Measurements from ENCODE around the gene CPSF7. TPM values are rescaled to one million over a fixed set of nuclear protein-coding genes. Genes with fewer than 3 reads are reported as not detected.

The CPSF7 gene
- total RNA-seq, 1 experiment from 2014 or later = 51.1 TPM

- no peaks in the 10 kb centered on the region for H3K9me2 ChIP-seq (replicated peaks; ENCODE audit: low read length)
- H3K36me3 ChIP-seq (ENCODE audit: low read depth, low read length) = no peaks in the 10 kb centered on the region
- H3K9ac ChIP-seq (ENCODE audit: low read length) = no peak overlapping the region
- BruUV-seq (replicated peaks) = no TSS peak
- no peak for TF ChIP-seq EZH2 (IDR thresholded peaks at IDR 0.05; ENCODE audit: low read length, unreplicated experiment)
- no peak for TF ChIP-seq EZH2phosphoT487 (IDR thresholded peaks at IDR 0.05; ENCODE audit: borderline replicate concordance, low read length)
- no peak for TF ChIP-seq CTCF (conservative IDR thresholded peaks at IDR 0.05; ENCODE audit: low read depth, low read length)
- H3K4me3 ChIP-seq (ENCODE audit: low read length) = no peak overlapping the region
- H3K9me3 ChIP-seq (ENCODE audit: low read length) = no peaks in the 10 kb centered on the region
- no peak overlapping the region for H2AFZ ChIP-seq (ENCODE audit: low read length)
- no peaks in the 10 kb centered on the region for H3F3A ChIP-seq (ENCODE audit: low read length, unreplicated experiment)
- ATAC-seq = no peak
- no peak overlapping the region for H3K27ac ChIP-seq (ENCODE audit: low read length)
- CTCF ChIA-PET = no interaction called here
- no peaks in the 10 kb centered on the region for H3K4me1 ChIP-seq (ENCODE audit: insufficient read depth, low read length)
- POLR2A ChIA-PET (ENCODE audit: unreplicated experiment) = no interaction called here
- intact Hi-C loops (cut with micrococcal nuclease) = no loop called here
- no peak for DNase-seq
- H3K79me2 ChIP-seq (ENCODE audit: low read length) = no peaks in the 10 kb centered on the region
- H3K4me2 ChIP-seq (ENCODE audit: low read length) = no peak overlapping the region
- H3K27me3 ChIP-seq (ENCODE audit: low read length) = no peaks in the 10 kb centered on the region
- H4K20me1 ChIP-seq (ENCODE audit: low read length) = no peaks in the 10 kb centered on the region
Observed at GRCh38 chr11:61460986-61461385, 31.2 kb upstream of the CPSF7 start.

GRCh38 chr11:61460474-61460881 lies 30.7 kb upstream of the CPSF7 start:
- no peak overlapping the region for H3K4me3 ChIP-seq (ENCODE audit: low read length)
- H3K9ac ChIP-seq (ENCODE audit: low read length) = no peak overlapping the region
- POLR2A ChIA-PET (ENCODE audit: unreplicated experiment) = no interaction called here
- no TSS peak for BruUV-seq (replicated peaks)
- H3K79me2 ChIP-seq (ENCODE audit: low read length) = no peaks in the 10 kb centered on the region
- TF ChIP-seq CTCF (conservative IDR thresholded peaks at IDR 0.05; ENCODE audit: low read depth, low read length) (no peak), EZH2phosphoT487 (IDR thresholded peaks at IDR 0.05; ENCODE audit: borderline replicate concordance, low read length) (no peak), EZH2 (IDR thresholded peaks at IDR 0.05; ENCODE audit: low read length, unreplicated experiment) (no peak)
- no peak overlapping the region for H2AFZ ChIP-seq (ENCODE audit: low read length)
- no peaks in the 10 kb centered on the region for H3K4me1 ChIP-seq (ENCODE audit: insufficient read depth, low read length)
- CTCF ChIA-PET = no interaction called here
- no peak overlapping the region for H3K4me2 ChIP-seq (ENCODE audit: low read length)
- no peak for DNase-seq
- no peaks in the 10 kb centered on the region for H4K20me1 ChIP-seq (ENCODE audit: low read length)
- intact Hi-C loops (cut with micrococcal nuclease) = no loop called here
- no peaks in the 10 kb centered on the region for H3F3A ChIP-seq (ENCODE audit: low read length, unreplicated experiment)
- no peaks in the 10 kb centered on the region for H3K27me3 ChIP-seq (ENCODE audit: low read length)
- no peak overlapping the region for H3K27ac ChIP-seq (ENCODE audit: low read length)
- no peaks in the 10 kb centered on the region for H3K9me3 ChIP-seq (ENCODE audit: low read length)
- no peak for ATAC-seq
- no peaks in the 10 kb centered on the region for H3K9me2 ChIP-seq (replicated peaks; ENCODE audit: low read length)
- H3K36me3 ChIP-seq (ENCODE audit: low read depth, low read length) = no peaks in the 10 kb centered on the region

- H3K27me3 ChIP-seq (ENCODE audit: low read length) = no peaks in the 10 kb centered on the region
- H3K36me3 ChIP-seq (ENCODE audit: low read depth, low read length) = no peaks in the 10 kb centered on the region
- H3K4me3 ChIP-seq (ENCODE audit: low read length) = no peak overlapping the region
- H3K9ac ChIP-seq (ENCODE audit: low read length) = no peak overlapping the region
- no peaks in the 10 kb centered on the region for H4K20me1 ChIP-seq (ENCODE audit: low read length)
- H3K4me2 ChIP-seq (ENCODE audit: low read length) = no peak overlapping the region
- H3K4me1 ChIP-seq (ENCODE audit: insufficient read depth, low read length) = no peaks in the 10 kb centered on the region
- H3K9me3 ChIP-seq (ENCODE audit: low read length) = no peaks in the 10 kb centered on the region
- CTCF ChIA-PET = no interaction called here
- no peak overlapping the region for H2AFZ ChIP-seq (ENCODE audit: low read length)
- DNase-seq (no peak), ATAC-seq (no peak)
- BruUV-seq (replicated peaks) = no TSS peak
- no peaks in the 10 kb centered on the region for H3K79me2 ChIP-seq (ENCODE audit: low read length)
- no peak overlapping the region for H3K27ac ChIP-seq (ENCODE audit: low read length)
- TF ChIP-seq EZH2phosphoT487 (IDR thresholded peaks at IDR 0.05; ENCODE audit: borderline replicate concordance, low read length) (no peak), CTCF (conservative IDR thresholded peaks at IDR 0.05; ENCODE audit: low read depth, low read length) (no peak), EZH2 (IDR thresholded peaks at IDR 0.05; ENCODE audit: low read length, unreplicated experiment) (no peak)
- no peaks in the 10 kb centered on the region for H3F3A ChIP-seq (ENCODE audit: low read length, unreplicated experiment)
- intact Hi-C loops (cut with micrococcal nuclease) = no loop called here
- POLR2A ChIA-PET (ENCODE audit: unreplicated experiment) = no interaction called here
- no peaks in the 10 kb centered on the region for H3K9me2 ChIP-seq (replicated peaks; ENCODE audit: low read length)
Observed at GRCh38 chr11:61454520-61454919, 24.7 kb upstream of the CPSF7 start.
